Measurements from ENCODE around the gene DRG1. TPM values are rescaled to one million over a fixed set of nuclear protein-coding genes. Genes with fewer than 3 reads are reported as not detected.

Gene DRG1
- total and polyA plus RNA-seq, 10 of the 15 experiments (the other 5 are each of a cell fraction or from before 2014, with no cell fraction given): 59.7 to 147 (median 85.8) TPM

- no peak overlapping the region for H3K9ac ChIP-seq (ENCODE audit: control insufficient read depth, insufficient read depth, low read length)
- SMC1A ChIA-PET (ENCODE audit: uncharacterized antibody, unreplicated experiment): interaction anchor here (0.9 to 1.2 kb wide), 2 partner anchors 13 to 22 kb away, joined by 3 read pairs; no protein-coding TSS in a partner anchor
- no peaks in the 10 kb centered on the region for H3K27me3 ChIP-seq (replicated peaks in 1 of 2; ENCODE audit: control insufficient read depth in 2 of 2, insufficient read depth in 2 of 2, low read length in 1 of 2)
- in situ Hi-C loops (cut with MboI) (no loop called here), intact Hi-C loops (cut with micrococcal nuclease; ENCODE audit: unreplicated experiment) (no loop called here)
- no peaks in the 10 kb centered on the region for H3K9me3 ChIP-seq (replicated peaks; ENCODE audit: control insufficient read depth, insufficient read depth, low read length)
- FAIRE-seq (no peak), DNase-seq (ENCODE audit: low read depth, low spot score) (no peak), ATAC-seq (no peak)
- no peak overlapping the region for H3K27ac ChIP-seq (ENCODE audit: control insufficient read depth, insufficient read depth)
- no peak overlapping the region for H3K4me2 ChIP-seq (ENCODE audit: control insufficient read depth, insufficient read depth)
- H2AFZ ChIP-seq (ENCODE audit: control insufficient read depth, low read depth, low read length): no peak overlapping the region
- 82% methylated on average over 3 of the region's 3 CpGs for WGBS (ENCODE audit: insufficient coverage, insufficient replicate concordance, low lambda C conversion rate, missing lambda C conversion rate)
- BruUV-seq (replicated peaks): no TSS peak
- no peaks in the 10 kb centered on the region for H4K20me1 ChIP-seq (ENCODE audit: control insufficient read depth, insufficient read depth)
- peaks cover 34 to 46% of the 10 kb centered on the region in 2 experiments for H3K36me3 ChIP-seq (ENCODE audit: control insufficient read depth in 2 of 2, insufficient read depth in 2 of 2, low read length in 1 of 2)
- no peak for TF ChIP-seq ZBTB33 (IDR thresholded peaks at IDR 0.05)
- no peak for TF ChIP-seq ZNF24 (IDR thresholded peaks at IDR 0.05)
- TF ChIP-seq CHD2 (IDR thresholded peaks at IDR 0.05; ENCODE audit: borderline replicate concordance, low read depth, low read length): no peak
- TF ChIP-seq MYB (IDR thresholded peaks at IDR 0.05; ENCODE audit: borderline replicate concordance, low read depth, low read length): no peak
- TF ChIP-seq SIN3A (IDR thresholded peaks at IDR 0.05; ENCODE audit: low read depth, low read length): no peak
- TF ChIP-seq GATAD2B (conservative IDR thresholded peaks at IDR 0.05; ENCODE audit: low read depth): no peak
- CTCF ChIA-PET: interaction anchor here (2.8 kb wide), 1 partner anchor 16 kb away, joined by 8 read pairs; no protein-coding TSS in a partner anchor
- RAD21 ChIA-PET (ENCODE audit: unreplicated experiment): no interaction called here
- no peaks in the 10 kb centered on the region for H3K79me2 ChIP-seq (ENCODE audit: control insufficient read depth, insufficient read depth, low read length)
- no peaks in the 10 kb centered on the region for H3K4me1 ChIP-seq (ENCODE audit: control insufficient read depth, insufficient read depth, low read length)
- no peak overlapping the region for H3K4me3 ChIP-seq
- POLR2A ChIA-PET: interaction anchor here (0.6 kb wide), 1 partner anchor 482 kb away, joined by 3 read pairs; no protein-coding TSS in a partner anchor
Observed at GRCh38 chr22:31436132-31436531, 36.7 kb downstream of the DRG1 start.
